Muscle of leg (tissue), 11 donors: ENCODE measurements around the gene TCF12. TPM values are rescaled to one million over a fixed set of nuclear protein-coding genes. Genes with fewer than 3 reads are reported as not detected.
A peak's percentile ranks its signal among the peaks of the same experiment; 100 is the strongest.
"Not testable (repeated sequence)": the region's sequence is repeated elsewhere in the genome, so short reads cannot be mapped to it uniquely, and the experiment has no call there.

Experiments
- DNase-seq: peaks from one replicate; pipeline ENCODE4 v3.0.0; 2013
- H3K27ac ChIP-seq: one replicate; pipeline ENCODE4 v1.5.1; 2013; ENCODE audit warnings: mild to moderate bottlenecking, low read length, control low read depth
- H3K27me3 ChIP-seq: one replicate; pipeline ENCODE4 v1.6.1; 2013; ENCODE audit warnings: low read length; ENCODE audit not compliant: control insufficient read depth, insufficient read depth
- H3K36me3 ChIP-seq: one replicate; pipeline ENCODE4 v1.6.1; 2013; ENCODE audit warnings: low read length; ENCODE audit not compliant: control insufficient read depth, insufficient read depth
- H3K4me1 ChIP-seq: one replicate; pipeline ENCODE4 v1.6.1; 2013; ENCODE audit warnings: low read length; ENCODE audit not compliant: control insufficient read depth, insufficient read depth
- H3K4me3 ChIP-seq: one replicate; pipeline ENCODE4 v1.5.1; 2013; ENCODE audit warnings: low read length, control low read depth
- H3K9me3 ChIP-seq: replicated peaks from 2 replicates; pipeline ENCODE4 v1.6.1; 2013; ENCODE audit warnings: low read depth, low read length; ENCODE audit not compliant: control insufficient read depth
- WGBS: methylation state at CpG from one replicate; pipeline ENCODE4 v1.1.5; 2013; ENCODE audit warnings: missing lambda C conversion rate; ENCODE audit not compliant: insufficient coverage; 5-methylcytosine and 5-hydroxymethylcytosine counted together
- polyA plus RNA-seq, 8 donors: library from polyadenylated mRNA; unstranded; fragments of 120-200 nt; gene quantifications; one replicate each; pipeline versions ENCODE4 v1.2.1 to v1.2.3, GENCODE V29; 2013; ENCODE audit warnings: inconsistent platforms in 1 of 8, low replicate concordance in 1 of 8; ENCODE audit not compliant: insufficient read length in 8 of 8, insufficient read depth in 1 of 8
- total RNA-seq: library from RNA; stranded (reverse); fragments of 120-200 nt; gene quantifications from one replicate; pipeline ENCODE4 v1.2.4, GENCODE V29; 2013

The TCF12 gene
- total and polyA plus RNA-seq, 9 donors, result 79.1 to 147 (median 116) TPM

- not testable (repeated sequence) for H3K36me3 ChIP-seq, DNase-seq, H3K4me3 ChIP-seq, H3K27me3 ChIP-seq, H3K4me1 ChIP-seq, H3K9me3 ChIP-seq, H3K27ac ChIP-seq
- WGBS, result no CpG with 5 or more reads among the region's 7 CpGs
These were observed 245.8 kb downstream of the TCF12 start for GRCh38 chr15:57164251-57164650.

GRCh38 chr15:57165992-57166391 is 247.5 kb downstream of the TCF12 start:
- no CpG with 5 or more reads among the region's 2 CpGs for WGBS
- no peaks in the 10 kb centered on the region for H3K27me3 ChIP-seq
- H3K27ac ChIP-seq, result no peak overlapping the region
- H3K36me3 ChIP-seq, result peaks cover 6% of the 10 kb centered on the region
- H3K4me3 ChIP-seq, result no peak overlapping the region
- no peak for DNase-seq
- H3K4me1 ChIP-seq, result no peaks in the 10 kb centered on the region
- no peaks in the 10 kb centered on the region for H3K9me3 ChIP-seq

- Histone ChIP-seq H3K4me1 (no peaks in the 10 kb centered on the region), H3K27me3 (no peaks in the 10 kb centered on the region), H3K9me3 (no peaks in the 10 kb centered on the region), H3K27ac (no peak overlapping the region), H3K4me3 (no peak overlapping the region), H3K36me3 (peaks cover 6% of the 10 kb centered on the region)
- no CpG with 5 or more reads among the region's 3 CpGs for WGBS
- no peak for DNase-seq
These were observed 249.5 kb downstream of the TCF12 start for GRCh38 chr15:57167821-57168395.

- Histone ChIP-seq H3K4me3 (no peak overlapping the region), H3K27ac (no peak overlapping the region), H3K36me3 (peaks cover 3% of the 10 kb centered on the region), H3K27me3 (no peaks in the 10 kb centered on the region), H3K4me1 (no peaks in the 10 kb centered on the region), H3K9me3 (no peaks in the 10 kb centered on the region)
- DNase-seq, result no peak
- 100% methylated on average over 1 of the region's 2 CpGs for WGBS
These were observed 251.2 kb downstream of the TCF12 start for GRCh38 chr15:57169643-57170042.

GRCh38 chr15:57171426-57171825 is 253.0 kb downstream of the TCF12 start:
- no peak overlapping the region for H3K4me3 ChIP-seq
- H3K27me3 ChIP-seq, result no peaks in the 10 kb centered on the region
- no peaks in the 10 kb centered on the region for H3K4me1 ChIP-seq
- no peak overlapping the region for H3K27ac ChIP-seq
- DNase-seq, result no peak
- no peaks in the 10 kb centered on the region for H3K9me3 ChIP-seq
- WGBS, result no CpG with 5 or more reads among the region's 1 CpG
- H3K36me3 ChIP-seq, result peaks cover 5% of the 10 kb centered on the region

- H3K27me3 ChIP-seq, result no peaks in the 10 kb centered on the region
- no peaks in the 10 kb centered on the region for H3K4me1 ChIP-seq
- H3K4me3 ChIP-seq, result no peak overlapping the region
- H3K36me3 ChIP-seq, result peaks cover 2% of the 10 kb centered on the region
- no peak for DNase-seq
- WGBS, result no CpG with 5 or more reads among the region's 3 CpGs
- H3K27ac ChIP-seq, result no peak overlapping the region
- H3K9me3 ChIP-seq, result no peaks in the 10 kb centered on the region
These were observed 254.5 kb downstream of the TCF12 start for GRCh38 chr15:57172925-57173324.

GRCh38 chr15:57183041-57183440 is 264.6 kb downstream of the TCF12 start:
- H3K27ac ChIP-seq, result no peak overlapping the region

GRCh38 chr15:57183614-57184344 is 265.3 kb downstream of the TCF12 start:
- Histone ChIP-seq H3K4me3 (no peak overlapping the region), H3K36me3 (peaks cover 2% of the 10 kb centered on the region), H3K27me3 (no peaks in the 10 kb centered on the region), H3K9me3 (no peaks in the 10 kb centered on the region), H3K4me1 (no peaks in the 10 kb centered on the region), H3K27ac (no peak overlapping the region)
- no peak for DNase-seq
- WGBS, result no CpG with 5 or more reads among the region's 5 CpGs

More at GRCh38 chr15:57183041-57183440, 264.6 kb downstream of the TCF12 start:
- Histone ChIP-seq H3K27me3 (no peaks in the 10 kb centered on the region), H3K4me3 (no peak overlapping the region), H3K9me3 (no peaks in the 10 kb centered on the region), H3K36me3 (peaks cover 2% of the 10 kb centered on the region), H3K4me1 (no peaks in the 10 kb centered on the region)
- no CpG with 5 or more reads among the region's 1 CpG for WGBS
- no peak for DNase-seq

GRCh38 chr15:57184502-57184901 is 266.1 kb downstream of the TCF12 start:
- H3K4me3 ChIP-seq, result no peak overlapping the region
- WGBS, result no CpG with 5 or more reads among the region's 1 CpG
- no peaks in the 10 kb centered on the region for H3K9me3 ChIP-seq
- H3K36me3 ChIP-seq, result peaks cover 2% of the 10 kb centered on the region
- H3K27me3 ChIP-seq, result no peaks in the 10 kb centered on the region
- H3K4me1 ChIP-seq, result no peaks in the 10 kb centered on the region
- peak; percentile 37 for DNase-seq
- H3K27ac ChIP-seq, result no peak overlapping the region

GRCh38 chr15:57185507-57186074 is 267.1 kb downstream of the TCF12 start:
- no peak overlapping the region for H3K27ac ChIP-seq
- H3K36me3 ChIP-seq, result peaks cover 2% of the 10 kb centered on the region
- no peaks in the 10 kb centered on the region for H3K9me3 ChIP-seq
- H3K27me3 ChIP-seq, result no peaks in the 10 kb centered on the region
- H3K4me3 ChIP-seq, result no peak overlapping the region
- no peak for DNase-seq
- no peaks in the 10 kb centered on the region for H3K4me1 ChIP-seq
